ENCODE results near the gene ZNF148.

DNA sequence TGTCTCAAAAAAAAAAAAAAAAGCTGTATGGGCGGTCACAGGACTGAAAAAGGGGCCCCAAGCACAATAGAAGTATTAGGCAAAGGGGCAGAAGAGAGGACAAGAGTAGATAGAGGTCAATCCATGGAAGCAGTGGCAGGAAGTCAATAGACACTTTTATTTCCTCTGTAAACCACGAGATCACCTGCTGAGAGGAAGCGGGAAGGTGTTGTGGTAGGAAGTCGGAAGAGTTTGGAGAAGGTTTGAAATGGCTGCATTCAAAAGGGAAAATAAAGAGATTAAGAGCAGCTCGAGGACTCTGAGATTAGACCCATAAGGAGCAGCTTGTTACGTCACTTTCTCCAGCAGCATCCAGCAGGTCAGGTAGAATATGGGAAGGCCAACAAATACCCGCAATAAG, 14.2 kb upstream of the ZNF148 start:
- TF ChIP-seq POLR2AphosphoS5 (IDR thresholded peaks at IDR 0.05; ENCODE audit: low read depth, low read length) (no peak), POLR2A (IDR thresholded peaks at IDR 0.05; ENCODE audit: low read depth, low read length) (no peak), TAF1 (IDR thresholded peaks at IDR 0.05; ENCODE audit: borderline replicate concordance, low read depth, low read length) (no peak)
